DND-41 (cell line): ENCODE data around the gene OR10T2.

Experiments used
- EZH2 ChIP-seq: IDR thresholded peaks from 3 replicates; pipeline ENCODE4 v1.6.1; 2012; ENCODE audit warnings: borderline replicate concordance, low read depth, mild to moderate bottlenecking, moderate library complexity, low read length, inconsistent platforms; ENCODE audit not compliant: severe bottlenecking
- TF ChIP-seq, protein P1 (sequence below): IDR thresholded peaks from 2 replicates; pipeline ENCODE4 v1.5.1; 2012; ENCODE audit warnings: borderline replicate concordance, low read length, moderate library complexity, mild to moderate bottlenecking; ENCODE audit not compliant: poor library complexity, severe bottlenecking; ENCODE audit errors: extremely low read depth

DNA sequence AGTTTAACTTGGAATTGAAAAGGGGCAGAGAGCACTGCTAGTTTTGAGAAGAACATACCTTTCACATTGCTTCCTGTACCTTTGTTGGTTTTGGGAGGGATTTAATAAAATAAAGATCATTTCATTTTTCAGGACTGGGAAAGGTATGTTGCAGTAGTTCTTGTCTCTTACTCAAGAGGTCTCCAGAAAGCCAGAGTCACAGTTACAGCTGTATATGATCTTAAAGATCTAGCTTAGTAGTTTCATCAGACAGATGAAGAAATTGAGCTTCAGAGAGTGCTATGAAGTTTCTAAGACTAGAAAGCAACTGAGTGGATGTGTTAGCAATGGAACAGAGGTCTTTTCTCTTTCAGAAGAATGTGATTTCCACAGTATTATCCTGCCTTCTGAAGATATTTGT lies 25.8 kb upstream of the OR10T2 start:
- TF ChIP-seq, protein P1, sequence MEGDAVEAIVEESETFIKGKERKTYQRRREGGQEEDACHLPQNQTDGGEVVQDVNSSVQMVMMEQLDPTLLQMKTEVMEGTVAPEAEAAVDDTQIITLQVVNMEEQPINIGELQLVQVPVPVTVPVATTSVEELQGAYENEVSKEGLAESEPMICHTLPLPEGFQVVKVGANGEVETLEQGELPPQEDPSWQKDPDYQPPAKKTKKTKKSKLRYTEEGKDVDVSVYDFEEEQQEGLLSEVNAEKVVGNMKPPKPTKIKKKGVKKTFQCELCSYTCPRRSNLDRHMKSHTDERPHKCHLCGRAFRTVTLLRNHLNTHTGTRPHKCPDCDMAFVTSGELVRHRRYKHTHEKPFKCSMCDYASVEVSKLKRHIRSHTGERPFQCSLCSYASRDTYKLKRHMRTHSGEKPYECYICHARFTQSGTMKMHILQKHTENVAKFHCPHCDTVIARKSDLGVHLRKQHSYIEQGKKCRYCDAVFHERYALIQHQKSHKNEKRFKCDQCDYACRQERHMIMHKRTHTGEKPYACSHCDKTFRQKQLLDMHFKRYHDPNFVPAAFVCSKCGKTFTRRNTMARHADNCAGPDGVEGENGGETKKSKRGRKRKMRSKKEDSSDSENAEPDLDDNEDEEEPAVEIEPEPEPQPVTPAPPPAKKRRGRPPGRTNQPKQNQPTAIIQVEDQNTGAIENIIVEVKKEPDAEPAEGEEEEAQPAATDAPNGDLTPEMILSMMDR: peak; percentile 55
- TF ChIP-seq EZH2: no peak
